ENCODE data around the gene ZNF599. TPM values are rescaled to one million over a fixed set of nuclear protein-coding genes. Genes with fewer than 3 reads are reported as not detected.

ZNF599 gene
- total RNA-seq, 2 experiments from 2014 or later: 2.0 to 2.9 TPM

DNA sequence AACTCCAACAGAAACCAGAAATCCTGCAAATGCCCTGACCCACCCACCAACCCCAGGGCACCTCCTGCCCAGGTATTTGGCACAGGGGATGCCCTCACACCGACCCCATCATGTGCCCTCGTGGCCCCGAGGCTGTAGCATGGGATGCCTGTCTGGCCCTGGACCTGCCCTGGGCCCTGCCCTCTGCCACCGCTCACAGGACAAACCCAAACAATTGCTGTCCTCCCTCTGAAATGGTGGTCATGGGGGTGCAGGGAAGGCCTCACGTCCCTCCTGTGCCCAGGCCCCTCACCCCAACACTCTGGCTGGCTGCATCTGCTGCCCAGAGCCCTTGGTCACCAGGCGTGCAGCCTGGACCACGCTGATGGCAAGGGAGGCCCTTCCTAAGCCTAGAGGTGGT is 41.1 kb downstream of the ZNF599 start:
- peaks cover 5% of the 10 kb centered on the region for H3K36me3 ChIP-seq (ENCODE audit: insufficient read depth, low read length)
- H3K9me3 ChIP-seq (ENCODE audit: control insufficient read depth in 1 of 2, insufficient read depth in 1 of 2, low read length in 2 of 2): no peaks in the 10 kb centered on the region
- TF ChIP-seq, protein P1, sequence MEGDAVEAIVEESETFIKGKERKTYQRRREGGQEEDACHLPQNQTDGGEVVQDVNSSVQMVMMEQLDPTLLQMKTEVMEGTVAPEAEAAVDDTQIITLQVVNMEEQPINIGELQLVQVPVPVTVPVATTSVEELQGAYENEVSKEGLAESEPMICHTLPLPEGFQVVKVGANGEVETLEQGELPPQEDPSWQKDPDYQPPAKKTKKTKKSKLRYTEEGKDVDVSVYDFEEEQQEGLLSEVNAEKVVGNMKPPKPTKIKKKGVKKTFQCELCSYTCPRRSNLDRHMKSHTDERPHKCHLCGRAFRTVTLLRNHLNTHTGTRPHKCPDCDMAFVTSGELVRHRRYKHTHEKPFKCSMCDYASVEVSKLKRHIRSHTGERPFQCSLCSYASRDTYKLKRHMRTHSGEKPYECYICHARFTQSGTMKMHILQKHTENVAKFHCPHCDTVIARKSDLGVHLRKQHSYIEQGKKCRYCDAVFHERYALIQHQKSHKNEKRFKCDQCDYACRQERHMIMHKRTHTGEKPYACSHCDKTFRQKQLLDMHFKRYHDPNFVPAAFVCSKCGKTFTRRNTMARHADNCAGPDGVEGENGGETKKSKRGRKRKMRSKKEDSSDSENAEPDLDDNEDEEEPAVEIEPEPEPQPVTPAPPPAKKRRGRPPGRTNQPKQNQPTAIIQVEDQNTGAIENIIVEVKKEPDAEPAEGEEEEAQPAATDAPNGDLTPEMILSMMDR (IDR thresholded peaks at IDR 0.05): no peak
- ChIA-PET CTCF (no interaction called here), POLR2A (no interaction called here)
- H3K4me3 ChIP-seq (ENCODE audit: low read length): no peak overlapping the region
- Mint-ChIP-seq H3K36me3 (ENCODE audit: low read depth) (peaks cover 36% of the 10 kb centered on the region), H3K4me1 (ENCODE audit: low read depth) (peaks cover 32% of the 10 kb centered on the region), H3K27me3 (peaks cover 11% of the 10 kb centered on the region), H3K4me3 (peak overlapping the region; percentile 74), H3K9me3 (no peaks in the 10 kb centered on the region), H3K27ac (no peak overlapping the region)
- peaks cover 0 to 3% of the 10 kb centered on the region in 2 experiments for H3K27me3 ChIP-seq (ENCODE audit: control insufficient read depth in 1 of 2, insufficient read depth in 2 of 2, low read length in 2 of 2)
- H3K27ac ChIP-seq (ENCODE audit: low read depth in 1 of 2, low read length in 2 of 2): no peak overlapping the region
- peaks cover 28% of the 10 kb centered on the region for H3K4me1 ChIP-seq (ENCODE audit: insufficient read depth, low read length)
- DNase-seq (no peak), ATAC-seq (ENCODE audit: poor library complexity) (no peak)
- intact Hi-C loops (cut with DNase I, micrococcal nuclease): loop anchor here in 1 of 2 experiments (5.0 kb wide), 1 partner anchor 280 kb away; no protein-coding TSS in a partner anchor

- H3K4me3 ChIP-seq (ENCODE audit: low read length): no peak overlapping the region
- no peaks in the 10 kb centered on the region for H3K9me3 Mint-ChIP-seq
- POLR2A ChIA-PET: interaction anchor here (0.8 kb wide), 1 partner anchor 53 kb away, joined by 3 read pairs; no protein-coding TSS in a partner anchor
- TF ChIP-seq, protein P1 (IDR thresholded peaks at IDR 0.05): no peak
- DNase-seq: peak in 1 of 14 experiments; percentile 19
- peak overlapping the region; percentile 74 for H3K4me3 Mint-ChIP-seq
- peaks cover 5% of the 10 kb centered on the region for H3K36me3 ChIP-seq (ENCODE audit: insufficient read depth, low read length)
- peaks cover 28% of the 10 kb centered on the region for H3K4me1 ChIP-seq (ENCODE audit: insufficient read depth, low read length)
- H3K9me3 ChIP-seq (ENCODE audit: control insufficient read depth in 1 of 2, insufficient read depth in 1 of 2, low read length in 2 of 2): no peaks in the 10 kb centered on the region
- peaks cover 28% of the 10 kb centered on the region for H3K36me3 Mint-ChIP-seq (ENCODE audit: low read depth)
- no peak overlapping the region for H3K27ac Mint-ChIP-seq
- H3K27ac ChIP-seq (ENCODE audit: low read depth in 1 of 2, low read length in 2 of 2): no peak overlapping the region
- ATAC-seq (ENCODE audit: poor library complexity): no peak
- CTCF ChIA-PET: no interaction called here
- H3K27me3 ChIP-seq (ENCODE audit: control insufficient read depth in 1 of 2, insufficient read depth in 2 of 2, low read length in 2 of 2): peaks cover 0 to 3% of the 10 kb centered on the region in 2 experiments
- peaks cover 27% of the 10 kb centered on the region for H3K4me1 Mint-ChIP-seq (ENCODE audit: low read depth)
- intact Hi-C loops (cut with DNase I, micrococcal nuclease): loop anchor here in 1 of 2 experiments (5.0 kb wide), 1 partner anchor 281 kb away; no protein-coding TSS in a partner anchor
- H3K27me3 Mint-ChIP-seq: peaks cover 18% of the 10 kb centered on the region
Measured at GRCh38 chr19:34731019-34731829, 41.8 kb downstream of the ZNF599 start.

- intact Hi-C loops (cut with DNase I, micrococcal nuclease): no loop called here
Measured at GRCh38 chr19:34725400-34725799, 47.6 kb downstream of the ZNF599 start.

More at GRCh38 chr19:34725400-34725799, 47.6 kb downstream of the ZNF599 start:
- DNase-seq: no peak
- Mint-ChIP-seq H3K9me3 (no peaks in the 10 kb centered on the region), H3K4me3 (no peak overlapping the region), H3K36me3 (ENCODE audit: low read depth) (no peaks in the 10 kb centered on the region), H3K27me3 (peaks cover 44% of the 10 kb centered on the region), H3K27ac (no peak overlapping the region), H3K4me1 (ENCODE audit: low read depth) (no peaks in the 10 kb centered on the region)
- no peak overlapping the region for H3K4me3 ChIP-seq (ENCODE audit: low read length)
- ATAC-seq (ENCODE audit: poor library complexity): no peak
- ChIA-PET CTCF (interaction anchor here (1.2 kb wide), 1 partner anchor 49 kb away, joined by 3 read pairs; no protein-coding TSS in a partner anchor), POLR2A (no interaction called here)
- H3K9me3 ChIP-seq (ENCODE audit: control insufficient read depth in 1 of 2, insufficient read depth in 1 of 2, low read length in 2 of 2): no peaks in the 10 kb centered on the region
- H3K27me3 ChIP-seq (ENCODE audit: control insufficient read depth in 1 of 2, insufficient read depth in 2 of 2, low read length in 2 of 2): peaks cover 5 to 6% of the 10 kb centered on the region in 2 experiments
- no peaks in the 10 kb centered on the region for H3K36me3 ChIP-seq (ENCODE audit: insufficient read depth, low read length)
- H3K27ac ChIP-seq (ENCODE audit: low read depth in 1 of 2, low read length in 2 of 2): no peak overlapping the region
- TF ChIP-seq, protein P1 (IDR thresholded peaks at IDR 0.05): no peak
- no peaks in the 10 kb centered on the region for H3K4me1 ChIP-seq (ENCODE audit: insufficient read depth, low read length)

All from CD4-positive, alpha-beta T cell (primary cell).